GM19035 (cell line): Measurements from ENCODE around the gene SLC35F1.

ENCODE experiments used
- ATAC-seq: cut with Tn5 transposase; IDR thresholded peaks from one replicate; pipeline ENCODE4 v1.9.1; 2021; ENCODE audit not compliant: unreplicated experiment

Gene SLC35F1

DNA sequence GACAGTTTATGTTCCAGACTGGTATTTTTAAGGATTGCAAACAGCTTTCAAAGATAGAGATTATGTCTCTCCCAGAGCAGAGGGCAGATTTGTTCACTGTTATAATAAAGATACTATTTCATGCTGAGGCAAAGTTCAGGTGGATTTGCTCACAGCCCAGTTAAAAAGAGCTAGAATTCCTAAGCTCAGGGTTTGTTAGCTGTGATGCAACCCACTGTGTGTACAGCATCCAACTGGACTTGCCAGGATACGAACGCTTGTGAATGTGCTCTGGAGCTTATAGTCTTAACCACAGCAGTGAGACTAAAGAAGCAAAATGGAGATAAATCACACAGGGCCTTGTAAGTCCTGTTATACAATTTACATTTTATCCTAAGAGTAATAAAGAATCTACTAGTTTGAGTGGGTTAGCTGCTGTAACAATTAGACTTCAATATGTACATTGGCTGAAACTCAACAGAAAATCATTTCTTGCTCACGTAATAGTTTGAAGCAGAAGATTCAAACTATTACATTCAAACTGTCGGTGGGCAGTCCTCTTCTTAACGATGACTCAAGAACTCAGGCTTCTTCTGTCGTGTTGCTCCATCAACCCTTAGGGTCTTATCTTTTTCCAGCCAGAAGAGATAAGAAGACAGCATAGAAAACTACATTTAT, 437.1 kb downstream of the SLC35F1 start:
- no peak for ATAC-seq

- ATAC-seq = no peak
Observed at GRCh38 chr6:118350881-118351430, 443.9 kb downstream of the SLC35F1 start.

GRCh38 chr6:118353564-118353963, 446.5 kb downstream of the SLC35F1 start:
- no peak for ATAC-seq

DNA sequence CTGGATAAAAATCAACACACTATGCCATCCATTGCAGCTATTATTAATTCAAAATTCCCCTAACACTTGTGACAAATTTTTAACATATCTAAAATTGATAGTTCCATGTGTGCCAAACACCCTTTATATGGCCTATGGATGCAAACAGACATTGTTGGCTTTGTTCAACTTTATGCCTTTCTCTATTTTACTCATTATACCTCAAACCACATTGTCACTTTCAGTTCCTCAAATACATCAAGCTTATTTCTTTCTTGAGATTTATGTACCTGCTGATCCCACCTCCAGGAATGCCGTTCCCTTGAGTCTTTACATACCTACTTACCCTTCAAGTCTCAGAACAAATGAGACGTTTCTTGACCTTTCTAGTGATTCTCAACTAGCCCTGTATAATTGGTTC, 447.6 kb downstream of the SLC35F1 start:
- peak; percentile 99 for ATAC-seq

DNA sequence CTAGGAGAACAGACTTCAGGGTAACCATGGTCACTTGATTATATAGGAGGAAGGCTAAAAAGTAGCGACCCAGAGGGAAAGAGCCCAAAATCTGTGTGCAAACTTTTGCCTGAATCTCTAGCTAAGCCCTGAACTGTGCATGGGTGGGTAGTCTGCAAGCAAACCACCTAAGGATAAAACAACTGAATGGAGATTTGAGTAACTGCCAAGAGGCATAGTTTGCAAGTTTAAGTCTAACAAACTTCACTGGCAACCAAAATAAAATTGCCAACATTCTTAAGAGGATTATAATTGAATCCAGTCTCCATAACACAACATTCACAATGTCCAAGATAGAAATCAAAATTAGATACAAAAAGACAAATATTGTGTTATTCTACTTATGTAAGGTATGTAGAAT, 449.0 kb downstream of the SLC35F1 start:
- ATAC-seq = no peak

- ATAC-seq = no peak
Observed at GRCh38 chr6:118356686-118357085, 449.6 kb downstream of the SLC35F1 start.
